ENCODE data around the gene ENO3.

Gene ENO3

DNA sequence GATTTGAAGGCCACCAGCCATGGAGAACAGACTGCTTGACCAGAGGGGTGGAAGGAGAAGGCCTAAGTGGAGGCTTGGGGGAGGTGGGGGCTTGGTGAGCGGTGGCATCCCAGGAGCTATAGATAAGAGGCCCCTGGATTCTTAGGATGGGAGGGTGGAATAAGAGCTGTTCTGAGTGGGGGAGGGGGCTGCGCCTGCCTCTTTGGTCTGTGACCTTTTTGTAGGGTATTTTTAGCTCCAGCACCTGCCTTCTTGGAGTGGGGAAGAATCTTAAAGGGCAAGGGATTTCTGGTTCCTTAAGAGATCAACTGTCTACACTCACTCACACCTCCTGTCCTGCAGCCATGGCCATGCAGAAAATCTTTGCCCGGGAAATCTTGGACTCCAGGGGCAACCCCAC, 567 bp downstream of the ENO3 start:
- no peak for DNase-seq

DNA sequence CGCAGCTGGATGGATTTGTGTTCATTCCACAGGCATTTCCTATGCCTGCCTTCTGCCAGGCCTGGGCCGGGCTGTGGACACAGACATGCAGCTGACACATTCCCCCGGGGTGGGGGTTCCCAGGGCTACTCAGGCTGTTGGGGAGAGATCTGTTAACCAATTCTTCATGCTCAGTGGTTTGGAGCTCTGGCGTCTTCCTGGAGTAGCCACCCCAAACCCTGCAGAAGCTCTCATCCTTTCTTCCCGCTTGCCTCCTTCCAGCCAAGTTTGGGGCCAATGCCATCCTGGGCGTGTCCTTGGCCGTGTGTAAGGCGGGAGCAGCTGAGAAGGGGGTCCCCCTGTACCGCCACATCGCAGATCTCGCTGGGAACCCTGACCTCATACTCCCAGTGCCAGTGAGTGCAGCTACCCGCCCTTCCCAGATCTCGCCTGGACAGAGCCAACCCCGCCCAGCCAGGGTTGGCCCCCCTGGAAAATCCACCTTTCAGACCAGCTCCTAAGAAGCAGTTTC, 2.6 kb downstream of the ENO3 start:
- no peak for DNase-seq

DNA sequence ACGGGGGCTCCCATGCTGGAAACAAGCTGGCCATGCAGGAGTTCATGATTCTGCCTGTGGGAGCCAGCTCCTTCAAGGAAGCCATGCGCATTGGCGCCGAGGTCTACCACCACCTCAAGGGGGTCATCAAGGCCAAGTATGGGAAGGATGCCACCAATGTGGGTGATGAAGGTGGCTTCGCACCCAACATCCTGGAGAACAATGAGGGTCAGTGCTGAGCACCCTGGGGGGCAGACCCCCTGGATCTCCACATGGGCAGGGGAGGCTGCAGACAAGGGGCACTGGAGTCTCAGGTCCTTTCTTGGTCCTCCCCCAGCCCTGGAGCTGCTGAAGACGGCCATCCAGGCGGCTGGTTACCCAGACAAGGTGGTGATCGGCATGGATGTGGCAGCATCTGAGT, 4.2 kb downstream of the ENO3 start:
- no peak for DNase-seq

DNA sequence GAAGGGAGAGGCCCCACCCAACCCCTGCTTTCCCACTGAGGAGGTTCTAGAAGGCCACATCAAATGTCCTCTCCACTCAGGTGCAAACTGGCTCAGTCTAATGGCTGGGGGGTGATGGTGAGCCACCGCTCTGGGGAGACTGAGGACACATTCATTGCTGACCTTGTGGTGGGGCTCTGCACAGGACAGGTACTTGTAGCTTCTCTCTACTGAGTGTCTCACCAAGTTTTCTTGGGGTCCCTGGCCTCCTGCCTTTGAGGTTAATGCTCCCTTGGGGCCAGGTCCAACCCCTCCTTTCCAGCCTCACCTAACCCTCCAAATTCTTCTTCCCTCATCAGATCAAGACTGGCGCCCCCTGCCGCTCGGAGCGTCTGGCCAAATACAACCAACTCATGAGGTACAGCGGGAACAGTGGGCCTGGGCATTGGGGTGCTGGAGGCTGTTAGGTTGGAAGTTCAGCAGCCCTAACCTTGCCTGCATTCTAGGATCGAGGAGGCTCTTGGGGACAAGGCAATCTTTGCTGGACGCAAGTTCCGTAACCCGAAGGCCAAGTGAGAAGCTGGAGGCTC, 5.7 kb downstream of the ENO3 start:
- no peak for DNase-seq

DNA sequence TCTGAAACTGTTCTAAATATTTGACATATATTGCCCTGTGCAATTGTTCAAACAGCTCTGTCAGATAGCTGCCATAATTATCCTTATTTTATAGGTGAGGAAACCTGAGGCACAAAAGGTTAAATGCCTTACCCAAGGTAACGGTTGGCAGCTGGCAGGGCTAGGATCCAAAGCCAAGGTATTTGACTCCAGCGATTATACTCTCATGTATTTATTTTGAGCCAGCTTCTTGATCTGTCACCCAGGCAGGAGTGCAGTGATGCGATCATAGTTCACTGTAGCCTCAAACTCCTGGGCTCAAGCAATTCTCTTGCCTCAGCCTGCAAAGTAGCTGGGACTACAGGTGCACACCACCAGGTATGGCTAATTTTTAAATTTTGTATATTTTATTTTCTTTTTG, 7.2 kb downstream of the ENO3 start:
- DNase-seq, result no peak

DNA sequence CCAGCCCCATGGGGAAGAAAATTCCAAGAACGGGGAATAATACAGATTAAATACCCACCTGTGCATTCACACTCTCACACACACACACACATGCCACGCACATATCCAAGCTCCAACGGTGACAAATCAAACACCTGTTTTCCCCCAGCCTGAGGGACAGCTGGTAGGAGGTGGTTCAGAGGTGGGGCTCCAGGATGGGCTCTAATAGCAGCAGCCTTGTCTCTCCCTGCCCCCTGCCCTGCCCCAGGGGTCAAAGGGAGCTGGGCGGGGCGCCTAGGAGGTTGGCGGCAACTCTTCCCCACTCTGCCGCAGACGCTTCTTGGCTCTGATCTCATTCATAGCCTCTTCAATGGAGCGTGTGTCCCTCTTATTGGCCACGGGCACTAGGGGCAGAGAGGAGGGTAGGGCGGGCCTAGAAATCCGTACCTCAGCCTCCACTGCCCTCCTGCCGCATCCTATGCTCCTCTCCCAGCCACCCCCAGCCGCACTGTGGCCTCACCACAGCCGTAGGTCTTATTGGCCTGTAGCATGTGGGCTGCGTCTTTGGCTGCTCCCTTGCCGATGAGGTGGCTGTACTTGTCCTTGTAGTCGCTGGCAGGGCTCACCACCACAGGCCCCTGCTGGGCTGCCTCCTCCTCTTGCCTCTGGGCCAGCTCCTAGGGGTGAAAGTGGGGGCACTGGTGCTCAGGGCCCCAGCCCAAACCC, 8.5 kb downstream of the ENO3 start:
- no peak for DNase-seq

DNA sequence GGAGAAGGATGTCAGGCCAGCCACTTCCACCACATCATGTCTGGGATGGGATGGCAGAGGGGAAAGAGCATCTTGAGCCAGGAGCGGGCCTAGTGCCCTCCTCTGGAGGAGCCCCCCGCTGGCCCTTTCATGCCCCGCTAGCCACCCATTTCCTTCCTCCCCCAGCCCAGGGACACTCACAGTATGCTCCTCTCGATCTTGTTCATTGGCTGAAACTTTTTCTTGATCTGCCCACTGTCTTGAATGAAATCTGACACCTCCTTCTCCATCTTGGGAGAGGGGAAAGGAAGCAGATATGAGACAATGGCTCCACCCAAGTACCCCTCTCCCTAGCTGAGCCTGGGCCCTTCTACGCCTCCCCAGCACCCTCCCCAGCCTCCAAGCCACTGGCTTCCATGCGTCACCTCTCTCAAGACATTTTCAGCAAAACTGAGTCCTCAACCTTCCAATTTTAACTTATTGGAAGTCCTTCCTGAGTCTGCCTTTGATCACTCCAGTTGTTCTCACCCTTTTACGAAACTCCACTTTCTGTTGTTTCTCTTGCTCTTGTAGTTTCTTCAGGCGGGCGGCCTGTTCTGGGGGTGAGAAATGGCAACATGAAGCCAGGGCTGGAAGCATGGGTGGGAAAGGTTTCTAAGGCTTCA, 9.5 kb downstream of the ENO3 start:
- DNase-seq, result no peak

DNA sequence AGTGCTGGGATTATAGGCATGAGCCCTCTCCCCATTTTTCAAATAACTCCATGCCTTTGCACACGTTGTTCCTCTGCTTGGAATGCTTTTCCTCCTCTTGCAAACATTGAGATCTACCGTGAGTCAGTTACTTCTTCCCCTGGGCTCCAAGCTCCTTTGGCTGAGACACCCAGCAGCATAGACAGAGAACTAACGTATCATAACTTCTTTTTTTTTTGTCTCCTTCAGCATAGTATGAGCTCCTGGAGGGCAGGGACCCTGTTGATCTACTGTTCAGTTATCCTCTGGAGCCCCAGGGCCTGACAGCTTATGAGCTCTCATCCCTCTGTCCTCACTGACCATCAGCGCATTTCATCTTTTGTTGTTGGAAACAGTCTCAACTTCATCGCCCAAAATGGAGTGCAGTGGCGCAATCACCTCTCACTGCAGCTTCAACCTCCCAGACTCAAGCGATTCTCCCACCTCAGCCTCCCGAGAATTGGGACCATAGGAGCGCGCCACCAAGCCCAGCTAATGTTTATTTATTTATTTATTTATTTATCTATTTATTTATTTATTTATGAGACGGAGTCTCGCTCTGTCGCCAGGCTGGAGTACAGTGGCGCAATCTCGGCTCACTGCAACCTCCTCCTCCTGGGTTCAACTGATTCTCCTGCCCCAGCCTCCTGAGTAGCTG, 14.5 kb downstream of the ENO3 start:
- no peak for DNase-seq

DNA sequence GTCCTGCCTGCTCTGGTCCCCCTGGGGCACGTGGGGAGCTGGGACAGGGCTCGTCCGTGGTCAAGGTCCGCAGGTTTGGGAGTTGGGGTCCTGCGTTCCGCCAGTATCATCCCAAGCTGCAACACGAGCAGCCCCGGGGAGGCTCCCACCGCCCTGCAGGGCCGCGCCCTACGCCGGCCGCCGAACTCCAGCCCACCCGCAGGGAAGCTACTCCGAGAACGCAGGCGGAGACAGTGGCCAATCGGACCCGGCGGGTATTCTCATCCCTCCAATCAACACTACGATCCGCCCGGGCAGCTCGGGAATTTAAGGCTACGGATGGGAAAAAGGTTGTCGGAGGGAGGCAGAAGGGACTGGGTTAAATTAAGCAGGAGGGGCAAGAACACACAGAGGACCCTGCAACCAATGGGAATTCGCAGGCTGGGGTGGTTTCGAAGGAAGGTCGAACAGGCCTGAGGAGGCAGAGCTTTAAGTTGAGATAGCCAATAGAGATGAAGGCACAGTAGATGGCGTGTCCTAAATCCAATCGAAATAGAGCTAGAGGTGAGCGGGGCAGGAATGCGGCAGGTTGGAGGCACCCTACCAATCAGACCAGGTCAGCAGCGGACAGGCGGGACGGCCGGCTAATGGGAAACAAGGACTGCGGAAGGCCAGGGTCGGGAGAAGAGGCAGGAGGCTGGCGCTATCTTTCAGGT, 16.1 kb downstream of the ENO3 start:
- DNase-seq, result peak; percentile 93

DNA sequence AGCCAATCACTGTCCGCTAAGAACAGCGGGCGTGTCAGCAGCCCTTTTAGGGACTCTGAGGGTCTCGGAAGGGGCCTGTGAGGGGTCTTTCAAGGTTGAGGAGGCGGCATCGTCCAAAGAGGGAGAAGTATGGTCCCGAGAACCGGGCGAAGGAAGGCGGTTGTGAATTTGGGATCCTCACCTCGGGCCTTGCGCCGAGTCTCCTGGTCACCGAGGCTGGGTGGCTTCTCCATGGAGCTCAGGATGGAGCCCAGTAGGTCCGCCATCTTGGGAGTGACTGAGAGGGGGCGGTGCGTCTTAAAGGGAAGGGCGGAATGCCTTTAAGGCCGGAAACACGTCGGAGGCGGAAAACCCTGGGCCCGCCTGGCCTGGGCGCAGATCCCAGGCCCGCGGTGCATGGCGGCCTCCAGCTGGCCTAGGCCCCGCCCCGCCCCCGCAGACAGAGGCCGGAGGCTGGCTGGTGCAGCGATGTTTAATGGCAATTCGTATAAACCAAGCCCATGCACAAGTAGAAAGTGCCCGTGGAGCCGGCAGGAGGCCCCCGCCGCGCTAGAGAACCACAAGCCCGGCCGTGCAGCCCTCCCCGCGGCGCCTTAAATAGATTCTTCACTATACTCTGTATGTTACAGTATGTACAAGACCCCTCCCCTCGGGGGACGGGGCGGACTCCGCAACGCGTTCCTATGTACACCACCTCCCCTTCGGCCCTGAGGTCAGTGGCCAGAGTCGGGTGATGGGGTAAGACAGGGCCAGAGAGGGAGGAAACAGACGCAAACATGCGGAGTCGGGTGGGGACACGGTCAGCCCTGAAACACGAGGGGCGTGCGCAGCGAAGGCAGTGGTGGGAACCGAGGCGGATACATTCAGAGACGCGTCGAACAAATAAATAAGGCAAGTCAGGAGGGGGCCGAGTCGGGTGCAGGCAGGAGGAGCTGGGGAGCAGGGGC, 16.9 kb downstream of the ENO3 start, which contains the start of gene SPAG7:
SPAG7 (minus strand) TSS at position 279 of the 947 bp plus-strand sequence; CDS start at position 266, 13 bp downstream.
- DNase-seq, result peak; percentile 76

DNA sequence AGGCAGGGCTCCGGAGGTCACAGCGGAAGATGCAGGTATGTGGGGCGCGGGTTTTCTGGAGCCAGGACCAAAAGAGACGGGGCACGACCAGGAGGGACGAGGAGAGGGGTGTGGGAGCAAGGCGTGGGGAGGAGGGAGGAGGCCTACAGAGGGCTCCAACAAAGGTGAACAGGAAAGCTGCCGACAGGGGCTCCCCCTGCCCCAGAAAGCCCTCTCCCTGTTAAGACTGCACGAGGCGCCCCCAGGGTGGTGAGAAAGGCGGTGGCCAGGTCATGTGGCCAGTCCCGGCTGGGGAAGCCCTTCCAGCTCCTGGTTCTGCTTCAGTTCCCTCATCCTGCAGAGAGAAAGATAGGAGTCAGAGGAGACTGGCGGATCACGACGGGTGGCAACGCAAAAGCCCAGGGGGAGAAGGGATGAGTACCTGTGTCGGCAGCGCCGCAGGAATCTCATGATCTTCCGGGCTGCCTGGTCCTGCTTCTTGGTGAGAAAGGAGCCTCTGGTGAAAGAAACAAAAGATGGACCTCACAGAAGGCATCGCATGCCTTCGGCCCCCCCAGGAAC, 17.6 kb downstream of the ENO3 start:
- DNase-seq, result no peak

DNA sequence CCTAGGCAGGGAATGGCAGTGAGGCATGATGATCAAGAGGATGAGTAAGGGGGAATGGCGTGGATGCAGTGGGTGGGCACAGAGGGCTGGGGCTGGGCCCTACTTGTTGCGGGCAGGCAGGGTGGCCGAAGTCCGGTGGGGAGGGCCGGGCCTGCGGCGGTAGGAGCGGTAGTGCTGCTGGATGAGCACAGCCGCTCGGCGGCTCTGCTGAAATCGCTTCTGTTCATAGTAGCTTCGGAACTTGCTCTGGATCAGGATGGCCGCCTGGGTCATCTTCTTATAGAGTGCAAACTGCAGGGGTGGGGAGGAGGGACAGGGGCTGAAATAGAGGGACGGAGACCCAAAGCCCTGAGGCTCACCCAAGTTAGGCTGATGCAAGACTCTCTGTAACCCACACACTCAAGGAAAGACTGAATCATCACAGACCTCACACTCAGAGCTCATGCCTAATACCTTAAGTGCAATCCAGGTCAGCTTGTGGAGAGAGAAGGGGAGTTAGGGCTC, 18.2 kb downstream of the ENO3 start:
- DNase-seq, result no peak

DNA sequence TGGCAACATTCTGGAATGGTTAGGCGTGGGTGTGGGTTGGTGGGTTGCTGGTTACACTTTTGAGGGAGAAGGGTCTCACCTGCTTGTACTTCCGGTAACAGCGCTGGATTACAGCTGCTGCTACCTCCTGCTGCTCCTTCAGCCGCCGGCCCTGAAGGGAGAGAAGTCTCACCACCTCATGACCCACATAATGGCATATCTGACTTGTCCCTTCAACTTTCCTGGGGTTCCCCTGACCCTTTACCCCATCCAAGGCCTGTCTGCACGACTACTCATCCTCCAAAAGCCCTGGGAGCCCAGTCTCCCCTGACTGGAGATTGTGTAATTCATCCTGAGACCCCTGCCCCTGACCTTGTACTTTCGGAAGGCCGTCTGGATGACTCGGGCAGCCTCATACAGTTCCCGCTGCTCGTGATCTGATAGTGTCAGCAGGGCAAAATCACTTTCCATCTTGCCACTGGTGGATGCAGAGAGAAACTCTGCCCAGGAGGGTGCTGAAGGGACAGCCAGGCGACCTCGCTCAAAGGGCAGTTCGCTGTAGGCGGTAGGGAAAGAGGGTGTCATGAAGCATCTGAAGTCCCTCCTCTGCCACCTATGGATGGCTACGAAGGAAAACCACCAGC, 18.7 kb downstream of the ENO3 start:
- DNase-seq, result no peak

DNA sequence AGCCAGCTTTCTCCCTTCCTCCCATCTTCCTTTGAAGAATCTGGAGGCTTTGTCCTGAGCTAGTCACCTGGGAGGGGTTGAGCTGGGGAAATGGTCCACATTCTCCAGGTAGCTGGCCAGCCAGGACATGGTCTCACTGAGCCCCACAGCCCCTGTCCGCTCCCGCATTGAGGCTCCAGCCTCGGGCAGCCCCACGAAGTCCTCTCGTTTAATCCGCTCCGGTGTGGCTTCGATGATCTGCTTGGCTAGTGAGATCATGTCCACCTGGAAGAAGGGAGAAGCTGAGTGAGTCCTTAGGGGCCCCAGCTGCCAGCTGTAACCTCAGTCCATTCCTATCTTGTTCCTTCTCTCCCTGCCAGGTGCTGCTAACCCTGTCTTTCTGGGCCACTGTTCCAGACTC, 19.4 kb downstream of the ENO3 start:
- DNase-seq, result no peak

DNA sequence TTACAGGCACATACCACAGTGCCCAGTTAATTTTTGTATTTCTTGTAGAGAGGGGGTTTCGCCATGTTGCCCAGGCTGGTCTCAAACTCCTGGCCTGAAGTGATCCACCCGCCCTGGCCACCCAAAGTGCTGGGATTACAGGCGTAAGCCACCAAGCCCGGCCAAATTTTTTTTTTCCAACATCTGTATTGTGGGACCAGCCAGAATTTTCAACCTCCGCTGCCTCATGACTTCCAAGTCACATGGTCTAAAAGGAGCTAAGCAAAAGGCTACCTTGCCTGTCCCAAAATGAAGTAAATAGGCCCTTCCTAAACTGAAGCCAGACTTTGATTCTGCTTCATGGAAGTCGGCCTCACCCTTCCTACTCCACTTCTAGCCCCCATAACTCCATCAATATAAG, 20.9 kb downstream of the ENO3 start:
- DNase-seq, result no peak

DNA sequence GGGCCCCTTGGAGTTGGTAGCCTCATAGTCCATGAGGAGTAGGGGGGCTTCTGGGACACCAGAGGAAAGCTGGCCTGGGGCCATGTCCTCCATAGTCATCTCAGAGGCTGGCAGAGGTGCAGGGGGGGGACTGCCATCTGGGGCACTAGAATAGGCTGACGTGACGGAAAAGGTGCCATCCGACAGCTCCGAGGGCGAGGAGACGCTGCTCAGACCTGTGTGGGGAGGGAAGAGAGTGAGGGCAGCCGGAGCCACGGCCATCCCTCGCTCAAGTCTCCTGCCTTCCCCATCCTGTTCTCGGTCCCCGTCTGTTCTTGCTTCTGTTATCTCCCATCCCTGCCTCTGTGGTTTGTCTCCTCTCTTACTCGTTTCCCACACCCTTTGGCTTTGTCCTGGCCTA, 21.4 kb downstream of the ENO3 start:
- no peak for DNase-seq

DNA sequence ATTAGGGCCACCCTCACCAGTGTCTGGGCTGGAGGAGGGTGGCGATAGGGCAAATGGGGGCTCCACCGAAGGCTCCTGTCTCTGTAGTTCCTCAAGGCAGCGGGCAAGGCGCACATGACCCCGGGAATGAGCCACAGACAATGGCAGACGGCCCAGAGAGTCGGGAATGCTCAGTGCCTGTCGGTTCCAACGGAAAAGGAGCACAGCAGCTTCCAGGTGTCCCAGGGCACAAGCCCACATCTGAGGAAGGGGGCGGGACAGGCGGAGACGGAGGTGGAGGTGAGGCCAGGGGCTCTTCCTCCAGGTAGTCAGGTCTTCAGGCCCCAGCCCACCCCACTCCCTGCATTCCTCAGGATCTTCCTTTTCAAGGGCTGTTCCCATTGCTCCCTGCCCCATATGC, 21.8 kb downstream of the ENO3 start:
- no peak for DNase-seq

DNA sequence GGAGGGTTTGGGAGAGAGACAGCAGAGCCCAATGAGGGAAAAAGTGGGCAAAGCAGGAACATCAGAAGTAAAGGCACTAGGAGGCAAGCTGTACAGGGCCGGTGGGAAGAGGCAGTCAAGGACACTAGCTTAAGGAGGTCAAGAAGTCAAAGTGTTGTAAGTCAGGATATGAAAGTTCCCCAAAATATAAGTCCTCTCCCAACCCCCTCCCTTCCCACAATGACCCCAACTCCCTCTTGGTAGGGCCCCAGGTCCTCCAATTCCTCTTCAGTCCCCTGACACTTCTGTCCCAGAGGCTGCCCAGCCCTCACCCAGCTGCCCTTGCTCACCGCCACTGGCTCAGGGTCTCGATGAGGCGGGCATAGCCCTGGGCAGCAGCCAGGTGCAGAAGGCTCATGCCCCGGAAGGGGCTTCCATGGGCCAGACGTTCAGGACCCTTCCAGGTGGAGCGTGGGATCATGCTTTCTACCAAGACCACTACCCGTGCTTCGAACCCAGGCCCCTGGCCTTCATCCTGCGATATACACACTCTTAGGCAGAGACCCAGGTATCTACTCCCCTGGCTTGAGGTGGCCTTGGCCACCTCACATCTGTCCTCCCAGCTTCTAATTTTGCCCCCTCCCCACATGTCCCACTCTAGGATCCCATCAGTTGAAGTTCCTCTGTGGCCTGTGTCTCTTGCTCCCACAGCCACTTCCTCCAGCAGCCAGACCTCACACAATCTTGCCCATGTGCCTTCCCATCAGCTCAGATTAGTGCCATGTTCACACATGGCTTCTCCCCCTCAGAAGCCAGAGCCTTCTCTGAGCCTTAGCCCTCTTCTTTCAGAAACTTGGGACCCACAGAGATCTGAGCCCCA, 22.6 kb downstream of the ENO3 start:
- DNase-seq, result no peak

DNA sequence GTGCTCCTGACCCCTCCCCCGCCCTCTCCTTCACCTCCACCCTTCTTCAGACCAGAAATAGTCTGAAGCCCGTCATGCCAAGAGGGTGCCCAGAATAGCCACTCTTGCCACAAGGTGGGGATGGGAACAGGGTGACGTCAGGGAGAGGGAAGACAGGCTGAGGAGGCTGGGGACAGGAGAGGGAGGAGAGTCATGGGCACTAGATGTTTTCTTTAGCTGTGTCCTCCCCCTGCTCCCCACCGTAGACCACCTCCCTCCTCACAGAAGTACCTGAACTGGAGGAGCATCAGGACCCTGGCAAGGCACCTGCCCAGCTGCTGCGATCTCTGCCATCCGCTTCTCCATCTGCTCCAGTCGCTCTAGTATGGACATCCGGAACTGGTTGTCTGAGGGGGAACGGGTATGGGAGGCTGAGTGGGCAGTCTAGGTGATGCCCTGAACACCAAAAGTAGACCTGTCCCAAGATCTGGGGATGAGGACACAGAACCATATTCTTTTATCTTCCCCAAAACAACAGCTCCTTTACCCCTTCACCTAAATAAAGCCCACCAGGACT, 23.3 kb downstream of the ENO3 start:
- DNase-seq, result no peak

DNA sequence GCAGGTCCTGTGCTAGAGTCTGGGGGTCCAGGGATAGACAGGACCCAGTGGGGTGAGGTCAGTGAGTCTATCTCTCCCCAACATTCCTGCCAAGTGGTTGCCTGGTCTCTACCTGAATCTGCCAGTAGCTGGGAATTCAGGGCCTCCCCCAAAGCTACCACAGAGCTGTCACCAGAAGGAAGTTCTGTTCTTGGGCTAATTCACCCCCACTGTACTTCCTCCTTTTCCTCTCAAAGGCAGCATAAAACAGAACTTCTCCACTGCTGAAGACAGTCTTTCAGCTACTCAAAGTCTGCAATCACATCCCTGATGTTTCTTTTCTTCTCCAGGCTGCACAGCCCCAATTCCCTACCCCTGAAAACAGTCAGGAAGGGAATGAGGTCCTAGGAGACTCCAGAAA, 27.8 kb downstream of the ENO3 start:
- no peak for DNase-seq

Measured in NCI-H2107 (cell line).